K562 (cell line): ENCODE results near the gene PITPNC1. TPM values are rescaled to one million over a fixed set of nuclear protein-coding genes. Genes with fewer than 3 reads are reported as not detected.

Experiments used
- HDAC3 ChIP-seq: fragments of 450-650 bp; IDR thresholded peaks from 2 replicates; pipeline ENCODE4 v1.6.1; 2018; ENCODE audit warnings: borderline replicate concordance, mild to moderate bottlenecking, moderate library complexity; ENCODE audit not compliant: partially characterized antibody
- HDAC6 ChIP-seq: IDR thresholded peaks from 2 replicates; pipeline ENCODE4 v1.6.1; 2012; ENCODE audit warnings: low read depth, mild to moderate bottlenecking, control low read depth, inconsistent platforms, low read length, moderate library complexity
- MTF1 ChIP-seq: fragments of 250-450 bp; sonication (Bioruptor Pico); IDR thresholded peaks from 2 replicates; pipeline ENCODE4 v1.9.0; 2021; ENCODE audit warnings: moderate library complexity, mild to moderate bottlenecking, inconsistent platforms, borderline replicate concordance
- NEUROD1 ChIP-seq: fragments of 150-350 bp; IDR thresholded peaks from 2 replicates; pipeline ENCODE4 v1.6.1; 2014; ENCODE audit warnings: borderline replicate concordance, low read length, low read depth; ENCODE audit not compliant: partially characterized antibody
- PTTG1 ChIP-seq: fragments of 450-650 bp; IDR thresholded peaks from 2 replicates; pipeline ENCODE4 v1.6.1; 2016; ENCODE audit warnings: low read depth, mild to moderate bottlenecking, missing genetic modification characterization, missing compliant biosample characterization
- RBM17 ChIP-seq: fragments of 200-400 bp; formaldehyde crosslinking; IDR thresholded peaks from 2 replicates; pipeline ENCODE4 v1.6.1; 2017; ENCODE audit warnings: low read depth, mild to moderate bottlenecking, low read length, borderline replicate concordance
- RFX7 ChIP-seq: fragments of 250-450 bp; sonication (Bioruptor Pico); IDR thresholded peaks from 2 replicates; pipeline ENCODE4 v1.5.1; 2021; ENCODE audit warnings: mild to moderate bottlenecking
- SMAD2 ChIP-seq: fragments of 150-350 bp; IDR thresholded peaks from 2 replicates; pipeline ENCODE4 v1.6.1; 2014; ENCODE audit warnings: low read depth, mild to moderate bottlenecking, low read length
- SUPT5H ChIP-seq: fragments of 450-650 bp; IDR thresholded peaks from 2 replicates; pipeline ENCODE4 v1.6.1; 2016
- TARDBP ChIP-seq: fragments of 450-650 bp; IDR thresholded peaks from 2 replicates; pipeline ENCODE4 v1.6.1; 2016
- TEAD4 ChIP-seq, 2 experiments: sonication (generic) in 1 of 2; formaldehyde crosslinking in 1 of 2; IDR thresholded peaks; 2 replicates each; pipeline versions ENCODE4 v1.6.1 to v1.8.0; 2012 to 2022; ENCODE audit warnings: borderline replicate concordance in 1 of 2, inconsistent platforms in 1 of 2, low read length in 1 of 2, mild to moderate bottlenecking in 1 of 2, missing genetic modification reagents in 1 of 2
- THAP12 ChIP-seq: fragments of 250-450 bp; sonication (Bioruptor Pico); IDR thresholded peaks from 2 replicates; pipeline ENCODE4 v1.9.0; 2021; ENCODE audit warnings: mild to moderate bottlenecking, inconsistent platforms
- ZNF41 ChIP-seq: fragments of 250-450 bp; sonication (Bioruptor Pico); conservative IDR thresholded peaks from 2 replicates; pipeline ENCODE4 v1.4.0; 2020; ENCODE audit warnings: mild to moderate bottlenecking
- ZNF444 ChIP-seq: fragments of 250-450 bp; sonication (Bioruptor Pico); IDR thresholded peaks from 2 replicates; pipeline ENCODE4 v1.4.0; 2020; ENCODE audit warnings: mild to moderate bottlenecking, moderate library complexity
- polyA plus RNA-seq, 8 experiments: library from polyadenylated mRNA; depleted of rRNA in 4 of 8; stranded (reverse) in 5 of 8; unstranded in 3 of 8; fragments of >200 nt; fragmentation: Nextera tagmentation in 2 of 8; fragmentation: Illumina TruSeq in 1 of 8; extraction: Ambion mirVana in 2 of 8; extraction: Trizol in 1 of 8; gene quantifications; 2 replicates each; pipeline versions ENCODE4 v1.2.1 to v1.2.3, GENCODE V29; 2011 to 2014; ENCODE audit warnings: inconsistent platforms in 1 of 8, missing spikeins in 1 of 8
- total RNA-seq, 7 experiments: library from RNA; depleted of rRNA in 6 of 7; stranded (reverse); fragments of >200 nt in 6 of 7; fragmentation: Illumina TruSeq in 2 of 7; extraction: Trizol in 2 of 7; gene quantifications; 2 replicates each; pipeline versions ENCODE4 v1.2.1 to v1.2.3, GENCODE V29; 2011 to 2021; ENCODE audit warnings: low replicate concordance in 1 of 7
- TF ChIP-seq, protein P1 (sequence below): fragments of 250-450 bp; sonication (Bioruptor Pico); IDR thresholded peaks from 2 replicates; pipeline ENCODE4 v1.4.0; 2020; ENCODE audit warnings: mild to moderate bottlenecking, moderate library complexity, borderline replicate concordance

PITPNC1 gene
- total and polyA plus RNA-seq, 9 of the 15 experiments (the other 6 are each of a cell fraction or from before 2014, with no cell fraction given) = 0.11 to 1.1 (median 0.65) TPM

- no peak for TF ChIP-seq PTTG1
- no peak for TF ChIP-seq ZNF41 (CRISPR knock-in tag)
- no peak for TF ChIP-seq ZNF444 (CRISPR knock-in tag)
- no peak for TF ChIP-seq SMAD2
- TF ChIP-seq MTF1 (CRISPR knock-in tag) = no peak
- TF ChIP-seq HDAC3 = no peak
- TF ChIP-seq TEAD4 (IDR thresholded peaks at IDR 0.05; ENCODE audit: low read length) = no peak
- no peak for TF ChIP-seq TEAD4 (CRISPR knock-in tag; IDR thresholded peaks at IDR 0.05; ENCODE audit: borderline replicate concordance)
- TF ChIP-seq RFX7 = no peak
- no peak for TF ChIP-seq RBM17
- TF ChIP-seq NEUROD1 = no peak
- no peak for TF ChIP-seq HDAC6
- no peak for TF ChIP-seq TARDBP
- no peak for TF ChIP-seq THAP12 (CRISPR knock-in tag)
- TF ChIP-seq, protein P1, sequence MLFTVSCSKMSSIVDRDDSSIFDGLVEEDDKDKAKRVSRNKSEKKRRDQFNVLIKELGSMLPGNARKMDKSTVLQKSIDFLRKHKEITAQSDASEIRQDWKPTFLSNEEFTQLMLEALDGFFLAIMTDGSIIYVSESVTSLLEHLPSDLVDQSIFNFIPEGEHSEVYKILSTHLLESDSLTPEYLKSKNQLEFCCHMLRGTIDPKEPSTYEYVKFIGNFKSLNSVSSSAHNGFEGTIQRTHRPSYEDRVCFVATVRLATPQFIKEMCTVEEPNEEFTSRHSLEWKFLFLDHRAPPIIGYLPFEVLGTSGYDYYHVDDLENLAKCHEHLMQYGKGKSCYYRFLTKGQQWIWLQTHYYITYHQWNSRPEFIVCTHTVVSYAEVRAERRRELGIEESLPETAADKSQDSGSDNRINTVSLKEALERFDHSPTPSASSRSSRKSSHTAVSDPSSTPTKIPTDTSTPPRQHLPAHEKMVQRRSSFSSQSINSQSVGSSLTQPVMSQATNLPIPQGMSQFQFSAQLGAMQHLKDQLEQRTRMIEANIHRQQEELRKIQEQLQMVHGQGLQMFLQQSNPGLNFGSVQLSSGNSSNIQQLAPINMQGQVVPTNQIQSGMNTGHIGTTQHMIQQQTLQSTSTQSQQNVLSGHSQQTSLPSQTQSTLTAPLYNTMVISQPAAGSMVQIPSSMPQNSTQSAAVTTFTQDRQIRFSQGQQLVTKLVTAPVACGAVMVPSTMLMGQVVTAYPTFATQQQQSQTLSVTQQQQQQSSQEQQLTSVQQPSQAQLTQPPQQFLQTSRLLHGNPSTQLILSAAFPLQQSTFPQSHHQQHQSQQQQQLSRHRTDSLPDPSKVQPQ (CRISPR knock-in tag) = no peak
- no peak for TF ChIP-seq SUPT5H
- TF ChIP-seq, all 486 proteins: peak for 0
These were observed 248.9 kb downstream of the PITPNC1 start (continued) for GRCh38 chr17:67625971-67626370.
